ENCODE data around the gene ALDH1A3.

The ALDH1A3 gene

DNA sequence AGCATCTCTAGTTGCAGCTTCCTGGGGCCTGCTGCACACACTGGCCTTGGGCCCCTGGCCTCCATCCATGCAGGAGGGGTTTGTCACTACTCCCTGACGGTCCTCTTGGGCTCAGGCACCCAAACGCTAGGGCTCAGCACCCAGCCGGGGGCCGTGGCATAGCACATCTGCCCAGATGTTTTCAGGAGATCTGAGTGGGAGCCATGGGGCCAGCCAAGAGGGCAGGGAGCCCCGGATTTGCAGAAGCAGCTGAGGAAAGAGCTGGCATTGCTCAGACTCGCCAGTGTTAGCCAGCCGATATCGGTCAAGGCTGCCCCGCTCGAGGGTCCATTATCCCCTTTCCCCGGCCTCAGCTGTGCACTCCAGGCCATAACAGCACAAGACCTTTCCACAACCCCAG, 1.5 kb upstream of the ALDH1A3 start:
- Histone ChIP-seq H3K4me3 (replicated peaks; ENCODE audit: insufficient read depth, low read length) (no peak overlapping the region), H3K27me3 (ENCODE audit: insufficient read depth, poor library complexity, severe bottlenecking) (peaks cover 43% of the 10 kb centered on the region), H3K27ac (replicated peaks) (no peak overlapping the region)
- no peak for DNase-seq (ENCODE audit: low read depth in 1 of 2, low spot score in 1 of 2)
- no peak for TF ChIP-seq GABPA (IDR thresholded peaks at IDR 0.05; ENCODE audit: low read depth)
- no peak for TF ChIP-seq SPI1 (IDR thresholded peaks at IDR 0.05; ENCODE audit: borderline replicate concordance, low read depth)
- TF ChIP-seq, protein P1, sequence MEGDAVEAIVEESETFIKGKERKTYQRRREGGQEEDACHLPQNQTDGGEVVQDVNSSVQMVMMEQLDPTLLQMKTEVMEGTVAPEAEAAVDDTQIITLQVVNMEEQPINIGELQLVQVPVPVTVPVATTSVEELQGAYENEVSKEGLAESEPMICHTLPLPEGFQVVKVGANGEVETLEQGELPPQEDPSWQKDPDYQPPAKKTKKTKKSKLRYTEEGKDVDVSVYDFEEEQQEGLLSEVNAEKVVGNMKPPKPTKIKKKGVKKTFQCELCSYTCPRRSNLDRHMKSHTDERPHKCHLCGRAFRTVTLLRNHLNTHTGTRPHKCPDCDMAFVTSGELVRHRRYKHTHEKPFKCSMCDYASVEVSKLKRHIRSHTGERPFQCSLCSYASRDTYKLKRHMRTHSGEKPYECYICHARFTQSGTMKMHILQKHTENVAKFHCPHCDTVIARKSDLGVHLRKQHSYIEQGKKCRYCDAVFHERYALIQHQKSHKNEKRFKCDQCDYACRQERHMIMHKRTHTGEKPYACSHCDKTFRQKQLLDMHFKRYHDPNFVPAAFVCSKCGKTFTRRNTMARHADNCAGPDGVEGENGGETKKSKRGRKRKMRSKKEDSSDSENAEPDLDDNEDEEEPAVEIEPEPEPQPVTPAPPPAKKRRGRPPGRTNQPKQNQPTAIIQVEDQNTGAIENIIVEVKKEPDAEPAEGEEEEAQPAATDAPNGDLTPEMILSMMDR (IDR thresholded peaks at IDR 0.05; ENCODE audit: insufficient read depth, low read length): no peak
- TF ChIP-seq POLR2AphosphoS5 (IDR thresholded peaks at IDR 0.05; ENCODE audit: low read depth): no peak
- TF ChIP-seq, protein P2, sequence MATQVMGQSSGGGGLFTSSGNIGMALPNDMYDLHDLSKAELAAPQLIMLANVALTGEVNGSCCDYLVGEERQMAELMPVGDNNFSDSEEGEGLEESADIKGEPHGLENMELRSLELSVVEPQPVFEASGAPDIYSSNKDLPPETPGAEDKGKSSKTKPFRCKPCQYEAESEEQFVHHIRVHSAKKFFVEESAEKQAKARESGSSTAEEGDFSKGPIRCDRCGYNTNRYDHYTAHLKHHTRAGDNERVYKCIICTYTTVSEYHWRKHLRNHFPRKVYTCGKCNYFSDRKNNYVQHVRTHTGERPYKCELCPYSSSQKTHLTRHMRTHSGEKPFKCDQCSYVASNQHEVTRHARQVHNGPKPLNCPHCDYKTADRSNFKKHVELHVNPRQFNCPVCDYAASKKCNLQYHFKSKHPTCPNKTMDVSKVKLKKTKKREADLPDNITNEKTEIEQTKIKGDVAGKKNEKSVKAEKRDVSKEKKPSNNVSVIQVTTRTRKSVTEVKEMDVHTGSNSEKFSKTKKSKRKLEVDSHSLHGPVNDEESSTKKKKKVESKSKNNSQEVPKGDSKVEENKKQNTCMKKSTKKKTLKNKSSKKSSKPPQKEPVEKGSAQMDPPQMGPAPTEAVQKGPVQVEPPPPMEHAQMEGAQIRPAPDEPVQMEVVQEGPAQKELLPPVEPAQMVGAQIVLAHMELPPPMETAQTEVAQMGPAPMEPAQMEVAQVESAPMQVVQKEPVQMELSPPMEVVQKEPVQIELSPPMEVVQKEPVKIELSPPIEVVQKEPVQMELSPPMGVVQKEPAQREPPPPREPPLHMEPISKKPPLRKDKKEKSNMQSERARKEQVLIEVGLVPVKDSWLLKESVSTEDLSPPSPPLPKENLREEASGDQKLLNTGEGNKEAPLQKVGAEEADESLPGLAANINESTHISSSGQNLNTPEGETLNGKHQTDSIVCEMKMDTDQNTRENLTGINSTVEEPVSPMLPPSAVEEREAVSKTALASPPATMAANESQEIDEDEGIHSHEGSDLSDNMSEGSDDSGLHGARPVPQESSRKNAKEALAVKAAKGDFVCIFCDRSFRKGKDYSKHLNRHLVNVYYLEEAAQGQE (IDR thresholded peaks at IDR 0.05; ENCODE audit: insufficient replicate concordance, low read depth): no peak

- DNase-seq (ENCODE audit: low read depth in 1 of 2, low spot score in 1 of 2): no peak
- TF ChIP-seq SPI1 (IDR thresholded peaks at IDR 0.05; ENCODE audit: borderline replicate concordance, low read depth) (no peak), POLR2AphosphoS5 (IDR thresholded peaks at IDR 0.05; ENCODE audit: low read depth) (no peak), GABPA (IDR thresholded peaks at IDR 0.05; ENCODE audit: low read depth) (no peak)
- TF ChIP-seq, protein P1 (IDR thresholded peaks at IDR 0.05; ENCODE audit: insufficient read depth, low read length): no peak
- TF ChIP-seq, protein P2 (IDR thresholded peaks at IDR 0.05; ENCODE audit: insufficient replicate concordance, low read depth): no peak
- peaks cover 44% of the 10 kb centered on the region for H3K27me3 ChIP-seq (ENCODE audit: insufficient read depth, poor library complexity, severe bottlenecking)
- no peak overlapping the region for H3K27ac ChIP-seq (replicated peaks)
- H3K4me3 ChIP-seq (replicated peaks; ENCODE audit: insufficient read depth, low read length): peak overlapping the region; percentile 38; the same call in 1 of the 2 replicates
Measured at GRCh38 chr15:100878648-100879047, 983 bp upstream of the ALDH1A3 start.

DNA sequence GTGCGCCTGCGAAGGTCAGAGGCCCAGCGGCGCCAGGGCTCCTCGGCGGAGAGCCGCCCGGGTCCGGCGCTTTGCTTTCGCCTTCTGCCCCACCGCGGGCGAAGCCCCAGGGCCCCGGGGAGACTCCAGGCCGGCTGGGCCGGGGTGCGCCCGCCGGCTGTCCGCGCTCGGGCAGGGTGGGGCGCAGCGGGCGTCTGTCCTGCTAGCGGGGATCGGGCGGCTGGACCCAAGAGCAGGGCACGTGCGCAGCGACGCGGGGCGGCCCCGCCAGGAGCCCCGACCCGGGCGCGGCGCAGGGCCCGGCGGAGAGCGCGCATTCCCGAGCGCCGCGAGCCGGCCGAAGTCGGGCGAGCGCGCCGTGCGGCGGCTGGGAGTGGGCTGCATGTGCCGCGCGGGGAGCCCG, 569 bp upstream of the ALDH1A3 start:
- DNase-seq (ENCODE audit: low read depth in 1 of 2, low spot score in 1 of 2): no peak
- Histone ChIP-seq H3K4me3 (replicated peaks; ENCODE audit: insufficient read depth, low read length) (peak overlapping the region; percentile 38), H3K27ac (replicated peaks) (no peak overlapping the region), H3K27me3 (ENCODE audit: insufficient read depth, poor library complexity, severe bottlenecking) (peaks cover 48% of the 10 kb centered on the region)
- TF ChIP-seq POLR2AphosphoS5 (IDR thresholded peaks at IDR 0.05; ENCODE audit: low read depth): no peak
- TF ChIP-seq, protein P1 (IDR thresholded peaks at IDR 0.05; ENCODE audit: insufficient read depth, low read length): no peak
- TF ChIP-seq, protein P2 (IDR thresholded peaks at IDR 0.05; ENCODE audit: insufficient replicate concordance, low read depth): no peak
- TF ChIP-seq GABPA (IDR thresholded peaks at IDR 0.05; ENCODE audit: low read depth): no peak
- TF ChIP-seq SPI1 (IDR thresholded peaks at IDR 0.05; ENCODE audit: borderline replicate concordance, low read depth): no peak

Measured in HL-60 (cell line).